Pancreas (tissue), 10 donors: Measurements from ENCODE around the gene COX10. TPM values are rescaled to one million over a fixed set of nuclear protein-coding genes. Genes with fewer than 3 reads are reported as not detected.

Experiments
- ATAC-seq, 4 donors: fragments of 200-7000 bp; cut with Tn5 transposase; one replicate each; pipeline versions ENCODE4 v1.8.0 to v1.9.1; 2020; ENCODE audit warnings: mild to moderate bottlenecking in 4 of 4, moderate library complexity in 4 of 4
- DNase-seq, 6 donors: peaks; one replicate each; pipeline ENCODE4 v3.0.0-alpha.2; 2020
- FAIRE-seq: peaks from 2 replicates; lab custom pipeline; 2012; peaks lifted over from hg19 to GRCh38; lab: Jason Lieb, UNC
- H3K27ac ChIP-seq, 4 donors: fragments of 200-600 bp; sonication (generic); 1 replicate in 3 of 4; 2 replicates in 1 of 4; pipeline versions ENCODE4 v1.5.0 to v1.8.0; 2020
- H3K27me3 ChIP-seq, 4 donors: fragments of 200-600 bp; one replicate each; pipeline ENCODE4 v1.8.0; 2021
- H3K36me3 ChIP-seq, 3 donors: fragments of 200-600 bp; sonication (generic) in 1 of 3; one replicate each; pipeline versions ENCODE4 v1.5.0 to v1.8.0; 2020 to 2021
- H3K4me1 ChIP-seq, 3 donors: fragments of 200-600 bp; one replicate each; pipeline ENCODE4 v1.8.0; 2021
- H3K4me3 ChIP-seq, 4 donors: fragments of 200-600 bp; sonication (generic) in 2 of 4; one replicate each; pipeline versions ENCODE4 v1.5.0 to v1.8.0; 2020 to 2021
- H3K9me3 ChIP-seq, 4 donors: fragments of 200-600 bp; one replicate each; pipeline ENCODE4 v1.8.0; 2021
- WGBS, 2 donors: extraction: QIAGEN DNeasy Blood & Tissue Kit; methylation state at CpG; one replicate each; pipeline ENCODE4 v1.1.7; 2013; 5-methylcytosine and 5-hydroxymethylcytosine counted together
- intact Hi-C, 3 donors: fragments of 100-400 bp; cut with DNase I; formaldehyde crosslinking; loops; one replicate each; pipeline versions ENCODE4 v1.11.1 to v1.14.2; 2022
- polyA plus RNA-seq, 2 donors: library from polyadenylated mRNA; stranded (reverse); fragments of 200-250 nt; gene quantifications; one replicate each; pipeline ENCODE4 v1.2.3, GENCODE V29; 2013
- total RNA-seq, 6 donors: library from RNA; stranded (reverse); fragmentation: NEBNext Ultra II Directional in 4 of 6; extraction: Animal tissue kit (Norgen Biotek cat#: 25700) in 4 of 6; gene quantifications; one replicate each; pipeline versions ENCODE4 v1.2.1 to v1.2.4, GENCODE V29; 2021 to 2023
- TF ChIP-seq, protein P1 (sequence below), 4 donors: fragments of 200-600 bp; sonication (generic) in 3 of 4; IDR thresholded peaks; one replicate each; pipeline versions ENCODE4 v1.5.0 to v1.8.0; 2021; ENCODE audit warnings: antibody characterized with exemption in 4 of 4
- donor health status: healthy with polysubstance abuse.
- donor health status: DM: no; HTN: no; CAD: no; lungs with moderate emphysema.
- donor health status: DM: no; HTN: no; CAD: no.
- donor health status: control.
- donor health status: control.
- donor health status: Bipolar disorder and iron deficiency.
- donor health status: DM: yes; HTN: yes; CAD: no.
- donor health status: DM: no; HTN: no; CAD: no.
- donor health status: DM: no; HTN: no; CAD: no.
- donor health status: DM: yes; HTN: yes; CAD: no.

The COX10 gene
- total and polyA plus RNA-seq, 8 donors, result 4.4 to 10.3 (median 6.0) TPM

DNA sequence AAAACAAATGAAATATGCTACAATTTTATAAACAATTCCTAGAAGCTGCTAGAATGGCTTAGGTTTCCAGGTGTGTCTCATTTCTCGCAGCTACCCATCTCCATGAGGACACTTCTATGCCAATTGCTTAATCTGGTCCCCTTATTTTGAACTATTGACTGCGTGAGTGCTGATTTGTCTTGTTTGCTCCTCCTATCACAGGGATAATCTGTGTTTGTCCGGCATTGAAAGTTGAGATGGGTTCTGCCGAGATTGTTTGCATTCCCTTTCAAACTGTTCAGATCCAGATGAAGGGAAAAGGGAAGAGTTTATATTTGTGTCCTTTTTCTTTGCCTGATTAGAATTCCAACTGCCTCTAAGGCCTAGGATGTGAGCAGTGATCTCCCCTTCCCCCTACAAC, 21.7 kb upstream of the COX10 start:
- no peak for FAIRE-seq
- intact Hi-C loops, result no loop called here
- no peak for DNase-seq
- no peaks in the 10 kb centered on the region for H3K36me3 ChIP-seq
- no peak overlapping the region for H3K4me3 ChIP-seq
- no peaks in the 10 kb centered on the region for H3K9me3 ChIP-seq
- TF ChIP-seq, protein P1, sequence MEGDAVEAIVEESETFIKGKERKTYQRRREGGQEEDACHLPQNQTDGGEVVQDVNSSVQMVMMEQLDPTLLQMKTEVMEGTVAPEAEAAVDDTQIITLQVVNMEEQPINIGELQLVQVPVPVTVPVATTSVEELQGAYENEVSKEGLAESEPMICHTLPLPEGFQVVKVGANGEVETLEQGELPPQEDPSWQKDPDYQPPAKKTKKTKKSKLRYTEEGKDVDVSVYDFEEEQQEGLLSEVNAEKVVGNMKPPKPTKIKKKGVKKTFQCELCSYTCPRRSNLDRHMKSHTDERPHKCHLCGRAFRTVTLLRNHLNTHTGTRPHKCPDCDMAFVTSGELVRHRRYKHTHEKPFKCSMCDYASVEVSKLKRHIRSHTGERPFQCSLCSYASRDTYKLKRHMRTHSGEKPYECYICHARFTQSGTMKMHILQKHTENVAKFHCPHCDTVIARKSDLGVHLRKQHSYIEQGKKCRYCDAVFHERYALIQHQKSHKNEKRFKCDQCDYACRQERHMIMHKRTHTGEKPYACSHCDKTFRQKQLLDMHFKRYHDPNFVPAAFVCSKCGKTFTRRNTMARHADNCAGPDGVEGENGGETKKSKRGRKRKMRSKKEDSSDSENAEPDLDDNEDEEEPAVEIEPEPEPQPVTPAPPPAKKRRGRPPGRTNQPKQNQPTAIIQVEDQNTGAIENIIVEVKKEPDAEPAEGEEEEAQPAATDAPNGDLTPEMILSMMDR (IDR thresholded peaks at IDR 0.05), result no peak
- no peak for ATAC-seq
- H3K27me3 ChIP-seq, result no peaks in the 10 kb centered on the region
- WGBS, 2 donors, result 64 to 68% methylated on average over 4 of the region's 4 CpGs
- no peaks in the 10 kb centered on the region for H3K4me1 ChIP-seq
- H3K27ac ChIP-seq, result no peak overlapping the region

DNA sequence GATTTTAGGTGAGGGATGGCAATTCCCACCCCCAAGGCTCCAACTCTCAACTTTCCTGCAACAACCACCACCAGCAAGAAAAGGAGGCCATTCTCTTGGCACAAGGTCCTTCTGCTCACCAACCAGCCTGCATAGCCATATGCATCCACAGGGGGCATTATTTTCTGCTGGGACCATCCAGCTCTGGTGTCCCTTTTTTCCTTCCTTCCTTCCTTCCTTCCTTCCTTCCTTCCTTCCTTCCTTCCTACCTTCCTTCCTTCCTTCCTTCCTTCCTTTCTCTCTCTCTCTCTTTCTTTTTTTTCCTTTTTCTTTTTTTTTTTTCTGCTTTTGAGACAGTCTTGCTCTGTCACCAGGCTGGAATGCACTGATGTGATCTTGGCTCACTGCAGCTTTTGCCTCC, 21.1 kb upstream of the COX10 start:
- Histone ChIP-seq H3K27ac (no peak overlapping the region), H3K4me1 (no peaks in the 10 kb centered on the region), H3K4me3 (no peak overlapping the region), H3K27me3 (no peaks in the 10 kb centered on the region), H3K9me3 (no peaks in the 10 kb centered on the region), H3K36me3 (no peaks in the 10 kb centered on the region)
- FAIRE-seq (no peak), ATAC-seq (no peak), DNase-seq (no peak)
- intact Hi-C loops, result no loop called here
- TF ChIP-seq, protein P1 (IDR thresholded peaks at IDR 0.05), result no peak

DNA sequence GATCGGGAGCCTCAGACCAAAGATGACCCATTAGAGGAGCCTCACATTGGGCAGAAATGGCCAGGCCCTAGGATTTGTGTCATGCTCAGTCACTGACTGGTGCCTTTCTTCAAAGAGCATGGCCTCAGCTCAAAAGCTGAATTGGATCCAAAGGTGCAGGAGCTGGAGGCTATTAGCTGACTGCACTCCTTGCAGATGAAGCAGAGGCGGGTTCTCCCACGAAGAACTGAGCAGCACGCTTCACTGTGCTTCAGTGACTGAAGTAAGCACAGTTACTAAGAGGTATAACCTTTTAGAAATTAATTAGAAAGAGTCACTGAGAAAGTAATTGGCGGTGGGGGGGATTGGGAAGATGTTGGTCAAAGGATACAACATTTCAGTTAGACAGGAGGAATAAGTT, 18.7 kb upstream of the COX10 start:
- Histone ChIP-seq H3K36me3 (no peaks in the 10 kb centered on the region), H3K4me3 (no peak overlapping the region), H3K9me3 (no peaks in the 10 kb centered on the region), H3K27ac (no peak overlapping the region), H3K4me1 (no peaks in the 10 kb centered on the region), H3K27me3 (no peaks in the 10 kb centered on the region)
- ATAC-seq (no peak), FAIRE-seq (no peak), DNase-seq (no peak)
- intact Hi-C loops, result no loop called here
- WGBS, 2 donors, result 85 to 96% methylated on average over 5 of the region's 5 CpGs
- TF ChIP-seq, protein P1 (IDR thresholded peaks at IDR 0.05), result no peak

DNA sequence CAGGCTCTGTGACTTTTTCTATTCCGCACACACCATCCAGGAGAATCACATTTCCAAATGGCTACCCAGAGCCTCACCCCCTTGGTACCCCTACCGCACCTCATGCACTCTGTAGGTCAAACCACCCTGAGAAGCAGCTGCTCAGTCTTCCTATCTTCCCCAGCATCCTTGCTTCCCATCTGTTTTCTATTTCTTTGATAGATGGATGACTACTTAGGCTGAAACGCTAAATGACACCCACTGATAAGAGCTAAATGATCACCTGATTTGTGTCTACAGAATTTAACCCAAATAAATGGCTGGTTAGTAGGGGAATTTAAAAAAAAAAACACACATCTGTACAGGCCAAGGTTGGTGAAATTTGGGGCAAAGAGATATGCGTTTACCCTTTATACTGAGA, 17.6 kb upstream of the COX10 start:
- Histone ChIP-seq H3K4me1 (no peaks in the 10 kb centered on the region), H3K4me3 (no peak overlapping the region), H3K9me3 (no peaks in the 10 kb centered on the region), H3K27me3 (no peaks in the 10 kb centered on the region), H3K27ac (no peak overlapping the region), H3K36me3 (no peaks in the 10 kb centered on the region)
- intact Hi-C loops, result no loop called here
- ATAC-seq (no peak), FAIRE-seq (no peak), DNase-seq (no peak)
- WGBS, 2 donors, result 84 to 85% methylated on average over 4 of the region's 4 CpGs
- TF ChIP-seq, protein P1 (IDR thresholded peaks at IDR 0.05), result no peak

DNA sequence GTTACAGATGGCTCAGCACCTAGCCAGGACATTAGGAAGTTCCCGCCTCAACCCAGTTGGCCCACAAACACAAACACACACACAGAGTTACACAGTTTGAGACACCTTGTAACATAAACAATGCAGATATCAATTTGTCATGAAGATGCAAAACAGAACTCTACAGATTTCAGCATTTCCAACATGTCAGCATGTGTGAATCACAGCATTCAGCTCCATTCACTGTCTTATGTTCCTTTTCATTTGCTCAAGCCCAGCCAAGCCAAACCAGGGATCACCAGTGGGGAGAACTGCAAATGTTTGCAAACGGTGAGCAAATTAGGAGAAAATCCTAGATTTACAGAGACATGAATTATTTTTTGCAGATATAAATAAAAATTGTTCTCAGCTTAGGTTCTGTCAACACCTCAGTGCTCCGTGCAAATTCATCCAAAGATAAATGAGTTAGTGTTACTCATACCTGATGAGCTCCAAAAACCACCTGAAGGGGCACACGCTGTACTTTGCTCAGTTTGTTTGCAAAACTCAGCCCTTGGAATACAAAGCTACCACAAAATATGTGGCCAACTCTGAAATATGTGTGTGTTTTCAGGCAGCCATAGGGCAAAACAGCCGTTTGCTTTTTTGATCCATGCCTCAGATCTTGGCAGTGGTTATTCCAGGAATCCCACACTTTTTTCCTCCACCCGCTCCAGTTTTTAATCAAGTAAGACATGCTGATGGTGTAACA, 16.3 kb upstream of the COX10 start:
- FAIRE-seq, result no peak
- WGBS, 2 donors, result 75 to 78% methylated on average over 6 of the region's 6 CpGs

More for the DNA sequence above, 16.3 kb upstream of the COX10 start:
- Histone ChIP-seq H3K9me3 (no peaks in the 10 kb centered on the region), H3K27ac (no peak overlapping the region), H3K4me3 (no peak overlapping the region), H3K36me3 (no peaks in the 10 kb centered on the region), H3K27me3 (no peaks in the 10 kb centered on the region), H3K4me1 (no peaks in the 10 kb centered on the region)
- TF ChIP-seq, protein P1 (IDR thresholded peaks at IDR 0.05), result no peak
- ATAC-seq, result no peak
- intact Hi-C loops, result no loop called here
- no peak for DNase-seq
